ENCODE data around the gene PRR23E.

PRR23E gene

GRCh38 chr3:127182848-127183714 is 9.8 kb upstream of the PRR23E start:
- Histone ChIP-seq H4K91ac (ENCODE audit: low read length) (no peak overlapping the region), H3K23ac (ENCODE audit: low read length in 2 of 2) (no peak overlapping the region), H3K4ac (ENCODE audit: low read depth in 1 of 2, low read length in 2 of 2) (no peak overlapping the region), H2BK12ac (ENCODE audit: low read length in 2 of 2) (no peak overlapping the region), H3K9ac (ENCODE audit: low read length) (no peak overlapping the region), H3K27me3 (ENCODE audit: control insufficient read depth in 1 of 2, insufficient read depth in 1 of 2, low read length in 2 of 2) (peaks cover 5 to 25% of the 10 kb centered on the region in 2 experiments), H3K4me3 (ENCODE audit: insufficient read depth in 1 of 2, low read depth in 1 of 2, low read length in 2 of 2) (no peak overlapping the region), H3K79me1 (replicated peaks; ENCODE audit: low read length, poor library complexity, severe bottlenecking) (no peaks in the 10 kb centered on the region), H3K9me3 (ENCODE audit: control insufficient read depth, low read length) (peaks cover 16% of the 10 kb centered on the region), H2AFZ (ENCODE audit: low read depth, low read length) (no peak overlapping the region), H2BK5ac (ENCODE audit: low read depth, low read length, poor library complexity, severe bottlenecking) (no peak overlapping the region), H2BK120ac (ENCODE audit: low read depth, low read length) (no peak overlapping the region), H3K27ac (ENCODE audit: low read length, poor library complexity, severe bottlenecking) (no peak overlapping the region), H4K8ac (ENCODE audit: low read length) (no peak overlapping the region), H3K14ac (ENCODE audit: low read length in 2 of 2) (no peak overlapping the region), H2AK5ac (ENCODE audit: low read length, severe bottlenecking) (no peak overlapping the region), H3K4me2 (ENCODE audit: low read length, poor library complexity, severe bottlenecking) (no peak overlapping the region), H3K36me3 (ENCODE audit: control insufficient read depth in 1 of 2, insufficient read depth in 2 of 2, low read depth in 1 of 2, low read length in 2 of 2) (no peaks in the 10 kb centered on the region), H3K18ac (ENCODE audit: low read depth in 1 of 2, low read length in 2 of 2) (no peak overlapping the region), H2BK15ac (ENCODE audit: low read depth, poor library complexity, severe bottlenecking) (no peak overlapping the region), H3K4me1 (ENCODE audit: control insufficient read depth, insufficient read depth, low read depth, low read length) (no peaks in the 10 kb centered on the region)
- DNase-seq = no peak
- 85% methylated on average over 8 of the region's 8 CpGs for WGBS

GRCh38 chr3:127183931-127184869 is 8.7 kb upstream of the PRR23E start:
- no peaks in the 10 kb centered on the region for H3K36me3 ChIP-seq (ENCODE audit: control insufficient read depth in 1 of 2, insufficient read depth in 2 of 2, low read depth in 1 of 2, low read length in 2 of 2)
- no peaks in the 10 kb centered on the region for H3K4me1 ChIP-seq (ENCODE audit: control insufficient read depth, insufficient read depth, low read depth, low read length)
- peaks cover 5 to 19% of the 10 kb centered on the region in 2 experiments for H3K27me3 ChIP-seq (ENCODE audit: control insufficient read depth in 1 of 2, insufficient read depth in 1 of 2, low read length in 2 of 2)
- no peak overlapping the region for H2BK120ac ChIP-seq (ENCODE audit: low read depth, low read length)
- H2AFZ ChIP-seq (ENCODE audit: low read depth, low read length) = no peak overlapping the region
- no peak overlapping the region for H3K18ac ChIP-seq (ENCODE audit: low read depth in 1 of 2, low read length in 2 of 2)
- no peak overlapping the region for H3K4ac ChIP-seq (ENCODE audit: low read depth in 1 of 2, low read length in 2 of 2)
- H2BK12ac ChIP-seq (ENCODE audit: low read length in 2 of 2) = no peak overlapping the region
- H2AK5ac ChIP-seq (ENCODE audit: low read length, severe bottlenecking) = no peak overlapping the region
- no peak overlapping the region for H2BK5ac ChIP-seq (ENCODE audit: low read depth, low read length, poor library complexity, severe bottlenecking)
- H2BK15ac ChIP-seq (ENCODE audit: low read depth, poor library complexity, severe bottlenecking) = no peak overlapping the region
- H3K23ac ChIP-seq (ENCODE audit: low read length in 2 of 2) = no peak overlapping the region
- whole genome bisulfite sequencing = 84% methylated on average over 22 of the region's 23 CpGs
- peaks cover 9% of the 10 kb centered on the region for H3K9me3 ChIP-seq (ENCODE audit: control insufficient read depth, low read length)
- no peak for DNase-seq
- H4K8ac ChIP-seq (ENCODE audit: low read length) = no peak overlapping the region
- H3K27ac ChIP-seq (ENCODE audit: low read length, poor library complexity, severe bottlenecking) = no peak overlapping the region
- H4K91ac ChIP-seq (ENCODE audit: low read length) = no peak overlapping the region
- no peaks in the 10 kb centered on the region for H3K79me1 ChIP-seq (replicated peaks; ENCODE audit: low read length, poor library complexity, severe bottlenecking)
- H3K4me3 ChIP-seq (ENCODE audit: insufficient read depth in 1 of 2, low read depth in 1 of 2, low read length in 2 of 2) = no peak overlapping the region
- no peak overlapping the region for H3K14ac ChIP-seq (ENCODE audit: low read length in 2 of 2)
- H3K4me2 ChIP-seq (ENCODE audit: low read length, poor library complexity, severe bottlenecking) = no peak overlapping the region
- H3K9ac ChIP-seq (ENCODE audit: low read length) = no peak overlapping the region

- Histone ChIP-seq H2BK15ac (ENCODE audit: low read depth, poor library complexity, severe bottlenecking) (no peak overlapping the region), H4K8ac (ENCODE audit: low read length) (no peak overlapping the region), H3K9ac (ENCODE audit: low read length) (no peak overlapping the region), H2BK120ac (ENCODE audit: low read depth, low read length) (no peak overlapping the region), H3K27me3 (ENCODE audit: control insufficient read depth in 1 of 2, insufficient read depth in 1 of 2, low read length in 2 of 2) (peaks cover 5 to 16% of the 10 kb centered on the region in 2 experiments), H3K79me1 (replicated peaks; ENCODE audit: low read length, poor library complexity, severe bottlenecking) (no peaks in the 10 kb centered on the region), H3K9me3 (ENCODE audit: control insufficient read depth, low read length) (peaks cover 3% of the 10 kb centered on the region), H3K4me1 (ENCODE audit: control insufficient read depth, insufficient read depth, low read depth, low read length) (no peaks in the 10 kb centered on the region), H2BK12ac (ENCODE audit: low read length in 2 of 2) (no peak overlapping the region), H3K23ac (ENCODE audit: low read length in 2 of 2) (no peak overlapping the region), H3K4me3 (ENCODE audit: insufficient read depth in 1 of 2, low read depth in 1 of 2, low read length in 2 of 2) (no peak overlapping the region), H3K14ac (ENCODE audit: low read length in 2 of 2) (no peak overlapping the region), H2AFZ (ENCODE audit: low read depth, low read length) (no peak overlapping the region), H2AK5ac (ENCODE audit: low read length, severe bottlenecking) (no peak overlapping the region), H3K4me2 (ENCODE audit: low read length, poor library complexity, severe bottlenecking) (no peak overlapping the region), H3K36me3 (ENCODE audit: control insufficient read depth in 1 of 2, insufficient read depth in 2 of 2, low read depth in 1 of 2, low read length in 2 of 2) (no peaks in the 10 kb centered on the region), H2BK5ac (ENCODE audit: low read depth, low read length, poor library complexity, severe bottlenecking) (no peak overlapping the region), H4K91ac (ENCODE audit: low read length) (no peak overlapping the region), H3K4ac (ENCODE audit: low read depth in 1 of 2, low read length in 2 of 2) (no peak overlapping the region), H3K18ac (ENCODE audit: low read depth in 1 of 2, low read length in 2 of 2) (no peak overlapping the region), H3K27ac (ENCODE audit: low read length, poor library complexity, severe bottlenecking) (no peak overlapping the region)
- 78% methylated on average over 4 of the region's 4 CpGs for WGBS
- DNase-seq = no peak
Measured at GRCh38 chr3:127184870-127185216, 8.1 kb upstream of the PRR23E start.

GRCh38 chr3:127185268-127185667 is 7.7 kb upstream of the PRR23E start:
- no peak overlapping the region for H3K9ac ChIP-seq (ENCODE audit: low read length)
- peaks cover 3% of the 10 kb centered on the region for H3K9me3 ChIP-seq (ENCODE audit: control insufficient read depth, low read length)
- H2BK120ac ChIP-seq (ENCODE audit: low read depth, low read length) = no peak overlapping the region
- no peaks in the 10 kb centered on the region for H3K4me1 ChIP-seq (ENCODE audit: control insufficient read depth, insufficient read depth, low read depth, low read length)
- no peak overlapping the region for H3K4ac ChIP-seq (ENCODE audit: low read depth in 1 of 2, low read length in 2 of 2)
- H4K8ac ChIP-seq (ENCODE audit: low read length) = no peak overlapping the region
- no peak overlapping the region for H2BK5ac ChIP-seq (ENCODE audit: low read depth, low read length, poor library complexity, severe bottlenecking)
- H2AK5ac ChIP-seq (ENCODE audit: low read length, severe bottlenecking) = no peak overlapping the region
- no peak overlapping the region for H3K4me3 ChIP-seq (ENCODE audit: insufficient read depth in 1 of 2, low read depth in 1 of 2, low read length in 2 of 2)
- H4K91ac ChIP-seq (ENCODE audit: low read length) = no peak overlapping the region
- no peak overlapping the region for H2BK12ac ChIP-seq (ENCODE audit: low read length in 2 of 2)
- H3K27ac ChIP-seq (ENCODE audit: low read length, poor library complexity, severe bottlenecking) = no peak overlapping the region
- H3K14ac ChIP-seq (ENCODE audit: low read length in 2 of 2) = no peak overlapping the region
- H3K4me2 ChIP-seq (ENCODE audit: low read length, poor library complexity, severe bottlenecking) = no peak overlapping the region
- WGBS = 66% methylated on average over 3 of the region's 3 CpGs
- H2AFZ ChIP-seq (ENCODE audit: low read depth, low read length) = no peak overlapping the region
- DNase-seq = no peak
- H3K23ac ChIP-seq (ENCODE audit: low read length in 2 of 2) = no peak overlapping the region
- H3K36me3 ChIP-seq (ENCODE audit: control insufficient read depth in 1 of 2, insufficient read depth in 2 of 2, low read depth in 1 of 2, low read length in 2 of 2) = no peaks in the 10 kb centered on the region
- H2BK15ac ChIP-seq (ENCODE audit: low read depth, poor library complexity, severe bottlenecking) = no peak overlapping the region
- H3K27me3 ChIP-seq (ENCODE audit: control insufficient read depth in 1 of 2, insufficient read depth in 1 of 2, low read length in 2 of 2) = peaks cover 5 to 12% of the 10 kb centered on the region in 2 experiments
- no peaks in the 10 kb centered on the region for H3K79me1 ChIP-seq (replicated peaks; ENCODE audit: low read length, poor library complexity, severe bottlenecking)
- no peak overlapping the region for H3K18ac ChIP-seq (ENCODE audit: low read depth in 1 of 2, low read length in 2 of 2)

Data from mesenchymal stem cell (in vitro differentiated cells and primary cell).